ENCODE measurements around the gene NOP53.
"Not testable (repeated sequence)": the region's sequence is repeated elsewhere in the genome, so short reads cannot be mapped to it uniquely, and the experiment has no call there.

NOP53 gene

DNA sequence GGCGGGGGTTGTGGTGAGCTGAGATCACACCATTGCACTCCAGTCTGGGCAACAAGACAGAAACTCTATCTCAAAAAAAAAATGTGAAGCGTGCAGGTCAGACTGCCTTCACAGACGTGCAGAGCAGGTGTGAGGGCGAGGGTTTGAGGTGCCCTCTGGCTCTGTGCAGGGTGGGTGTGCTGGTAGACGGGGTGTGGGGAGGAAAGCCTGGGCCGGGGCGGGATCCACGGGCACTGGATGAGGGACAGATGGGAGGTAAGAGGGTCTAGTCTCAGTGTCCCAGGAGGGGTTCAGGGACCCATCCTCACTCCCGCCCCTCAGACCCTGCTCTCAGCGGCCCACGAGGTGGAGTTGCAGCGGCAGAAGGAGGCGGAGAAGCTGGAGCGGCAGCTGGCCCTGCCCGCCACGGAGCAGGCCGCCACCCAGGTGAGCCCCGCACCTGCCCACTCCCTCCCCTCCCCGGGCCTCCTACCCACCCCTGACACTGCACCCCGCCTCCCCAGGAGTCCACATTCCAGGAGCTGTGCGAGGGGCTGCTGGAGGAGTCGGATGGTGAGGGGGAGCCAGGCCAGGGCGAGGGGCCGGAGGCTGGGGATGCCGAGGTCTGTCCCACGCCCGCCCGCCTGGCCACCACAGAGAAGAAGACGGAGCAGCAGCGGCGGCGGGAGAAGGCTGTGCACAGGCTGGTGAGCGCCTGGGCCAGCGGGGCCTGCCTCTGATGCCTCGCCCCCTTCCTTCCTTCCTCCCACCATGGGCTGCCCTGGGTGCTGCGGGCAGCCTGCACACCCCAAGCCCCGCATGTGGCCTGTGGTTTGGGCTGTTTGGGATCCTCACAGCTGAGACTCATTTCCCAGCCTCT, 9.1 kb downstream of the NOP53 start:
- DNase-seq (ENCODE audit: low spot score): no peak

DNA sequence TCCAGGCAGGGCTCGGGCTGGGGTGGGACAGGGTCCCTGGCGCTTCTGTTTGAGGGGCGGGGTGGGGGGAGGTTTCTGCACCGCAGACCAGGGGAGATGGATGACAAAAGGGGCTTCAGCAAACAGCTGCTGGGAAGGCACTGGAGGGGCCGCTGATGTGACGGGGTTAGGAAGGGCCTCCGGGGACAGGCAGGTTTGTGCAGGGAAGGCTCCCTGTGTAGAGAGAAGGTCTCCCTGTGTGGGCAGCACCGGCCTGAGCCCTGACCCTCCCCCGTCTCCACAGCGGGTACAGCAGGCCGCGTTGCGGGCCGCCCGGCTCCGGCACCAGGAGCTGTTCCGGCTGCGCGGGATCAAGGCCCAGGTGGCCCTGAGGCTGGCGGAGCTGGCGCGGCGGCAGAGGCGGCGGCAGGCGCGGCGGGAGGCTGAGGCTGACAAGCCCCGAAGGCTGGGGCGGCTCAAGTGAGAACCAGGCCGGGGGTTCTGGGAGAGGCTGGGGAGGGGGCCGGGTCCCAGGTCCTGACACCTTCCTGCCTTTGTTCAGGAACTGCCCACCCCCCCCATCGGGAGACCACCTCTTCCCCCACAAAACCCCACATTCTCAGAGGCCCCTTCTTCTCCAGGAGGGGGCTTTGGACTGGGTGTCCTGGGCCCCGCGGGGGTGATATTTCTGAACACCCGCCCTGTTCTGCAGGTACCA, 9.9 kb downstream of the NOP53 start:
- DNase-seq (ENCODE audit: low spot score): no peak

DNA sequence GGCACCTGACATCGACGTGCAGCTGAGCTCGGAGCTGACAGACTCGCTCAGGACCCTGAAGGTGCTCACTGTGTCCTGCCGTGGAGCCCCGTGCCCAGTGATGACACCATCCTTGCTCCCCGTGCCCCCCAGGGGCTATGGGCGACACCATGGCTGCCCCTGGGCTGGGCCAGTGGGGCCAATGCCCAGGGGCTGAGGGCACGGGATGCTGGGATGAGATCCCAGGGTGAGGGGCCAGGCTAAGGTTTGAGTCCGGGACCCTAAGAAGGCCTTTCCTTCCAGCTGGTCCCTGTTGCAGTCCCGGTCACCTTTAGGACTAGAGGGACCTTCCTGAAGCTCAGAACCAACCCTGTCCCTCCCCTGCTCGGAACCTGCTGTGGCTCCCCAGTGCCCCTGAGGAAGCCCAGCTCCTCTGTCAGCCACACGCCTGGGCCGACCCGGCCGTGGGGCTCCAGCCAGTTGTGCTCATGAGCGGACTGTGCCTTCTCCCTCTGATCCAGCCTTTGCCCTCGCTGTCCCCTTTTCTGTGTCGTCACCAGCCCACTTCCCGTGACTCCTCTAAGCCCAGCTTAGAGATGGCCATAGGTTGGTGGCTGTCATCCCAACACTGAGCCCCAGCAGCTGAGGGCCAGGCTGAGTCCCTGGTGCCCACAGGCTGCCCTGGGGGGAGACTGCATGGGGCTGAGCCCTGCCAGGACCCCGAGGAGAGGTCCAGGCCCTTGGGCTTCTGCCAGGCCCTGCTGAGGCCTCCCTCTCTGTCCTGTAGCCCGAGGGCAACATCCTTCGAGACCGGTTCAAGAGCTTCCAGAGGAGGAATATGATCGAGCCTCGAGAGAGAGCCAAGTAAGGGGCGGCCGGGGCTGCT, 10.6 kb downstream of the NOP53 start:
- no peak for DNase-seq (ENCODE audit: low spot score)

DNA sequence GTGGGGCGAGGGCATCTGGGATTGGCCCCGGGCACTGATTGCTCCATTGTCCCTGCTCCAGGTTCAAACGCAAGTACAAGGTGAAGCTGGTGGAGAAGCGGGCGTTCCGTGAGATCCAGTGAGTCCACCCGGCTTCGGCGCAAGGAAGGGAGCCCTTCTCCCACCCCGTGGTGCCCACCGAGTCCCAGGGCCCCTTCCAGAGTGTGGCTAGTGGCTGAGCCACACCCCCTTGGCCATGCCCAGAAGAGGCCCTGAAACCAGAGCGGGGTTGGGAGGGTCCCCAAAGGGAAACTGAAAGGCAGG, 11.2 kb downstream of the NOP53 start:
- DNase-seq (ENCODE audit: low spot score): no peak

DNA sequence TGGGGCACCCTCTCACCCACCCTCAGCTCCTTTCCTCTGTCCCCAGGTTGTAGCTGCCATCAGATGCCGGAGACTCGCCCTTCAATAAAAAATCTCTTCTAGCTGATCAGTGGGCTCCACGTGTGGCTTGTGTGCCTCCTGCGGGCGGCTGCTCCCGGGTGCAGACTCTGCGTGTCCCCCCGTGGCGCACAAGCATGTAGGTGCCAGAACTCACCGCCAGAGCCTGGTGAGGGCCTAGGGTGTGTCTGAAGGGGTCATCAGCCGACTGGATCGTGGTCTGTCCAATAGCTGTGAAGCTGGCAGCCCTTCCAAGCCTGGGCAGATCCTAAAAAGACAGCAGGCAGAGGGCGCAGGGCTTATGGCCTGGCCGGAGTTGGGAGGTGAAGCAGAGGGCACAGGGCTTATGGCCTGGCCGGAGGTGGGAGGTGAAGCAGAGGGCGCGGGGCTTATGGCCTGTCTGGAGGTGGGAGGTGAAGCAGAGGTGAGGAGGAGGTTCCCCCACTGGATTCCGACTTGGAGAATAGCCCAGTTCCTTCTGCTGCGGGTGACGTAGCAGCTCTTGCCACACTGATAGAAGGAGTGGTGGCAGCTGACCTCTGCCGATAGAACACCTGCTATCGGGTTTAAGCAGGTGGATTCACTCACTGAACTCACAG, 11.7 kb downstream of the NOP53 start:
- DNase-seq (ENCODE audit: low spot score): no peak

DNA sequence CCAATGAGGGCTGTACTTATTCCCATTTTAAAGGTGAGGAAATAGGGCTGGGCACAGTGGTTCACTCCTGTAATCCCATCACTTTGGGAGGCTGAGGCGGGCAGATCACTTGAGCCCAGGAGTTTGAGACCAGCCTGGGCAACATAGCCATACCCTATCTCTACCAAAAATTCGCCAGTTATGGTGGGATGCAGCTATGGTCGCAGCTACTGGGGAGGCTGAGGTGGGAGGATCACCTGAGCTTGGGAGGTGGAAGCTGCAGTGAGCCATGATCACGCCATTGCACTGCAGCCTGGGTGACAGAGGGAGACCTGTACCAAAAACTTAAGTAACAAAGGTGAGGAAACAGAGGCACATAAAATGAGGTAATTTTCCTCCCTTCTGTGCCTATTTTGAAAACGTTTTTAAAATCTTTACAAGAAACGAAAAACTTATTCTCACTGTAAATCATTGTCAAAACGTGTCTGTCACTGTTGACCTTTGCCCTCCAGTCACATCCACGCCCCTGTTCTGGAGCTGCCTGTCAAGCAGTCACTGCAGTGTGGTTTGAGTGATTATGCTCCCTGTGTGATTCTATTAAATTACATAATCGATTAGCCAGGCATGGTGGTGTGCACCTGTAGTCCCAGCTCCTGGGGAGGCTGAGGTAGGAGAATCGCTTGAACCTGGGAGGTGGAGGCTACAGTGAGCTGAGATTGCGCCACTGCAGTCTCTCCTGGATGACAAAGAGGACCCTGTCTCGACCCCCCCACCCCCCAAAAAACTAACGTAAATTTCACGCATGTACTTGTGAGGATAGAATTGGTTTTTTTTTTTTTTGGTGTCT, 12.5 kb downstream of the NOP53 start:
- no peak for DNase-seq (ENCODE audit: low spot score)

DNA sequence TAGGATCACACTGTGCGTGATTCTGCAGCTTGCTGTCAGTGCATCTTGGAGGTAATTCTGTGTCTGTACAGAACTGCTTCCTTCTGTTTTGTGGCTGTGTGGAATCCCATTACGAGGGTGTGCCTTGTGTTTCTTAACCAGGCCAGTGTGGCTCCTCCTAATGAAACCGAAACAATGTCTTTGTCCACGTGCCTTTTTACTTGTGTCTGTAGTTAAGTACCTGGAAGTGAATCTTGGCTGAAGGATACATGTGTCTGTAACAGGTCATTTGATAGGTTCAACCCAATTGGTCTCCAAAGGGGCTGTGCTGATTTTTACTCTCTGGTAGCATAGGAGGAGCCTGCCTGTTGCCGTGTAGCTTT, 13.1 kb downstream of the NOP53 start:
- no peak for DNase-seq (ENCODE audit: low spot score)

DNA sequence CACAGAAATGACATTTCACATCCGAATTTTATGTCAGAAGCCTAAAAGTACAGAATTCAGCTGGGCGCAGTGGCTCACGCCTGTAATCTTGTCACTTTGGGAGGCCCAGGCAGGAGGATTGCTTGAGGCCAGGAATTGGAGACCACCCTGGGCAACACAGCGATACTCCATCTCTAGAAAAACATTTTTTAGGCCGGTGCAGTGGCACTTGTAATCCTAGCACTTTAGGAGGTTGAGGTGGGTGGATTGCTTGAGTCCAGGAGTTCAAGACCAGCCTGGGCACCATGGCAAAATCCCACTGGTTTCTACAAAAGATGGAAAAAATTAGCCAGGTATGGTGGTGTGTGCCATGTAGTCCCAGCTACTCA, 15.3 kb downstream of the NOP53 start:
- DNase-seq (ENCODE audit: low spot score): no peak

DNA sequence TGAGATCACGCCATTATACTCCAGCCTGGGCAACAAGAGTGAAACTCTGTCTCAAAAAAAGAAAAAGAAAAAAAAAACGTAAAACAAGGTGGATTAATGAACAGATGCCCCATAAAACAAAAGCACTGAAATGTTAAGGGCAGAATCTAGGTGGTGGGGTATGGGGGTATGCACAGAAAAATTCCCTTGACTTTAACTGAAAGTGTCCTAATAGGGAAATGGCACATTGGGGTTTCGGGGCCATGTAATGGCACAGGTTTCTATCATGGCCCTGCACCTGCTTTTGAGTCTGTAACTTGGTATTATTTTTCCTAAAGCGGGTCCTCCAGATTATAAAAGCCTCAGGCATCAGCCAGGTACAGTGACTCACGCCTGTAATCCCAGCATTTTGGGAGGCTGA, 16.2 kb downstream of the NOP53 start:
- DNase-seq (ENCODE audit: low spot score): no peak

DNA sequence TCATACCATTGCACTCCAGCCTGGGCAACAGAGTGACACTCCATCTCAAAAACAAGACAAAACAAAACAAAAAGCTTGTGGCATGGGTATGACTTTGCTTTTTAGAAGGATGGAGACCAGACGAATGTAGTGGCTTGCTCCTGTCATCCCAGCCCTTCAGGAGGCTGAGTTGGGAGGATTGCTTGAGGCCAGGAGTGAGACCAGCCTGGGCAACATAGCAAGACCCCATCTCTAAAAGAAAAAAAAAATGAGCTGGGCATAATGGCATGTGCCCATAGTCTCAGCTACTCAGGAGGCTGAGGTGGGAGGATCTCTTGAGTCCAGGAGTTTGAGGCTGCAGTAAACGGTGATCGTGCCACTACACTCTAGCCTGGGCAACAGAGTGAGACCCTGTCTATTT, 16.8 kb downstream of the NOP53 start:
- DNase-seq (ENCODE audit: low spot score): no peak

DNA sequence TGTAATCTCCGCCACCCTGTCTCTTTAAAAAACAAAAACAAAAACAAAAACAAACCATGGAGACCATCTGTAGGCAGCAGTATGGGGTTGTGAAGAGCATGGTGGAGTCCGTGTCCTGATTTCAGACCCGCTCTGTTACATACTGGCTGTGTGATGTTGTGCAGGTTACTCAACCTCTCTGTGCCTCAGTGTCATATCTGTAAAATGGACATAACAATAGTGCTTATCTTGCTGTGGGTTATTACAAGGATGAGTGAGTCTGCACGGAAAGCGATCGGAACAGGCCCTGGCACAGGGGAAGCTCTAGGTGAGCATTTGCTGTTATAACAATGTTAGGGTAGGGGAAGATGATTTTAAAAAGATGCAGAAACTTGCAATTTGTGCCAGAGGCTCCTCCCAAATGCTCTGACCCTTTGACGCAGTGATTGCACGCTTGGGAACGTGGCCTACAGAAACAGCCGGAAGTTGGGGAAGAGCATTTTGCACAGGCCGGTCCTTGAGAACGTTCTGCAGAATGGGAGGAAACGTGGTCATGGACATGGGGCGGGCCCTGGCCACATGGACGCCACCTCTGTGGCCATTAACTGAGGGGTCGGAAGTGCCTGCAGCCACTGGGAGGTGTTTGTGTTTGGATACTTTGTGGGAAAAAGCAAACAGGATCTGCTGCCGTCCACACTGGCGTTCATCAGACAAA, 17.4 kb downstream of the NOP53 start:
- DNase-seq (ENCODE audit: low spot score): no peak

DNA sequence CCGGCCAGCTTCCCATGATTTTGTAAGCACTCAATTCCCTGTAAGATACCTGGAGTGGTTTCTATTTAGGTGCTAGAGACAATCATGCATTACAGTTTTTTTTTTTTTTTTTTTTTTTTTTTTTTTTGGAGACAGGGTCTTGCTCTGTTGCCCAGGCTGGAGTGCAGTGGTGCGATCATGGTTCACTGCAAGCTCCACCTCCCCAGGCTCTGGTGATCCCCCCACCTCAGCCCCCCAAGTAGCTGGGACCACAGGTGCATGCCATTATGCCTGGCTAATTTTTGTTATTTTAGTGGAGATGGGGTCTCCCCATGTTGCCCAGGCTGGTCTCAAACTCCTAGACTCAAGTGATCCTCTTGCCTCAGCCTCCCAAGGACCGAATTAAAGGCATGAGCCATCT, 19.4 kb downstream of the NOP53 start:
- not testable (repeated sequence) for DNase-seq (ENCODE audit: low spot score)

DNA sequence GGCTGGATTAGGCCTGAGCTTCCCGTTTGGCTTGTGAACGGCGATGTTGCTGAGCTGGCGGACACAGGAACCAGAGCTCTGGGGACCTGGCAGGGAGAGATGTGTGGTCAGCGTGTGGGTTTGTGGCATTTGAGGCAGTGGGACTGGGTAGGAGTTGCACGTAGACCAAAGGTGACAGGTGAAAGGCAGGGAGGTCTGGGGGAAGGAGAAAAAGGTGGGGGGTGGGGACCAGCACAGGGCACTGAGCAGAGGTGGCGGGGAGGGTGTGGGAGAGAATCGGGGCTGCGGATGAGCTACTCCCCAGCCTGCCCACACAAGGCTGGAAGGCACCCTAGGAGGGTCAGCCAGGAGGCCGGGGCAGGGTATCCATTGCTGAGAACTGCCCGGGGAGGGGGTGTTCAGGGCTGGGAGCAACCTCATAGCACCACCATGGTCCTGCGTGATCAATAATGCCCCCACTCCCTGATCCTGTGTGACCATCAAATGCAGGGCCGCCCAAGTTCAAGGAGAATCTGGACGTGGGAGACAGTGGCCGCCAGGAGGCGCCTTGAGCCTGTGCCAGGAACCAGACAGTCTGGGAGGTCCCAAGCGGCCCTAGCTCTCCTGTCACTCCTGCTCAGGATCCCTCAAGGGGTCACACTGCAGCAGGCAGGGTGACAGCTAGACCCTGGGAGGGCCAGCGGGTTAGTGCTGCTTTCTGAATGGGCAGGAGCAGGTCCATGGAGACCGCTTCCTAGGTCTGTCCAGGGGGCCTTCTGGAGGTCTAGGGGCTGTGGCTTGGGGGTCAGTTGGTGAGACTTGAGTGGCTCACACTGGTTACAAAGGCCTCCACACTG, 20.4 kb downstream of the NOP53 start:
- DNase-seq (ENCODE audit: low spot score): peak; percentile 31

DNA sequence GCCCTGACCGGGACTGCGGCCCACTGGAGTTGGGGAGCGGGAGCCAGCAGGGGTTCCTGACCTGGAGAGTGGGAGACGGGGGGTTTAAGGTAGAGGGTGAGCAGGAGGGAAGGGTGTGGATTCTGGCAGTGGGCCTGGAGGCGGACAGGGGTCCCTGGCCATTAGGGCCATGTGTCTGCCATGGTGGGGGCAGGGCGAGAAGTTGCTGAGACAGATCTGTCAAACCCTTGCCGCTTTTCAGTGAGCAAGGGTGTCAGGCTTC, 20.9 kb downstream of the NOP53 start:
- DNase-seq (ENCODE audit: low spot score): no peak

DNA sequence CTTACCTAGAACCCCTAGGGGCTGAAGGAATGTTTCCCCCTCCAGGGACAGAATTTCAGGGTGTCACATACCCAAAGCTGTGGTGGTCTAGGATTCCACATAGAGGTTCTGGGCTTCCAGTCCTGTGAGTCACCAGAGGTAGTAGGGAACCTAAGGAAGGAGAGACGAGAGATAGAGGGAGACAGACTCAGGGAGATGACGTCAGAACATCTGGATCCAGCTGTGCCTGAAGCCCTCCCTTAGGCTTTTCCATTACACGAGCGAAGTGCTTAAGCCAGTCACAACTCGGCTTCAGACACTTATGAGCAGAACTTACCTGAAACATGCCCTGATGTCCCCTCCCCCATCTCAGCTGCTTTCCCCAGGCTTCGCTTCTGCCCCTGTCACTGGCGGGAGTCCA, 21.3 kb downstream of the NOP53 start:
- no peak for DNase-seq (ENCODE audit: low spot score)

DNA sequence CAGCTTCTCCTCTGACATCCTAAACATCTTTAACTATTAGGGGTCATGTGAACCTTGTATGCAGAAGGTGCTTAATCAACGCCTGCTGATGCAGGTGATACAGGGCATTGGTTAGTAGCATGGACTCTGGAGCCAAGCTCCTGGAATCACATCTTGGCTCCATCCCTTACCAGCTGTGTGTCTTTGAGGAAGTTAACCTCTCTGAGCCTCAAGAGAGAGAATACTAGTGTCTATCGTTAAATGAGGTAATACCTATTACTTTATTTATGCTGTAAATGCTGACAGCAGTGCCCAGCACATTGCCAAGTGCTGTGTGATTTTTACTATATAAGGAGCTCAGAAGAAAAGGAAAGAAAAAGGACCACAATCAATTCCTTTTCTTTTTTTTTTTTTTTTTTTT, 22.0 kb downstream of the NOP53 start:
- no peak for DNase-seq (ENCODE audit: low spot score)

DNA sequence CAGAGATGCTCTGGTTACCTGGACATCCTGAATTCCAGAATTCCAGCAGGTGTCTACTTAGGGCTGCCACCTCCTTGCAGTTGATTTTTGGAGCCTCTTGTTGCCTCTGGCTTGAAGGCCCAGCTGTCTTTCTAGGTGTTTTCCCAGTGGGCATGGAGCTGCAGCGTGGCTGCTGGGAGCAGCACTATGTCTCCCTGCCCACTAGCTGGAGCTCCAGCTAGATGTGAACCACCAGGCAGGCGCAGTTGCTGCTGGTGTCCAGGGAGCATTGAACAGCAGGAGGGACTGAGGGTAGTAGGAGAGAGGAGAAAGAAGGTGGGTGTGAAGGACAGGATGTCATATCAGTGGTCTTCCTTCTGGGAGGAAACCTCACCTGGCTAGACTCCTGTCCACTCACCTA, 23.3 kb downstream of the NOP53 start:
- no peak for DNase-seq (ENCODE audit: low spot score)

DNA sequence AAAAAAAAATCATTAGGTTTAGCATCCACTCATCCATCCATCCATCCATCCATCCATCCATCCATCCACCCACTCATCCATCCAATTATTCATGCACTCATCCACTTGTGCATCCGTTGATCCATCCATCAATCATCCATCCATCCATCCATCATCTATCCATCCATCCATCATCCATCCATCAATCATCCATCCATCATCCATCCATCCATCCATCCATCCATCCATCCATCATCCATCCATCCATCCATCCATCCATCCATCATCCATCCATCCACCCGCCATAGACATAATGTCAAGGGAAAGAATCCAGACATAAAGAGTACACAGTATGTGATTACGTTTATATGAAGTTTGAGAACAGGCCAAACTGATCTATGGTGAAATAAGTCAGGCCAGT, 24.2 kb downstream of the NOP53 start:
- no peak for DNase-seq (ENCODE audit: low spot score)

DNA sequence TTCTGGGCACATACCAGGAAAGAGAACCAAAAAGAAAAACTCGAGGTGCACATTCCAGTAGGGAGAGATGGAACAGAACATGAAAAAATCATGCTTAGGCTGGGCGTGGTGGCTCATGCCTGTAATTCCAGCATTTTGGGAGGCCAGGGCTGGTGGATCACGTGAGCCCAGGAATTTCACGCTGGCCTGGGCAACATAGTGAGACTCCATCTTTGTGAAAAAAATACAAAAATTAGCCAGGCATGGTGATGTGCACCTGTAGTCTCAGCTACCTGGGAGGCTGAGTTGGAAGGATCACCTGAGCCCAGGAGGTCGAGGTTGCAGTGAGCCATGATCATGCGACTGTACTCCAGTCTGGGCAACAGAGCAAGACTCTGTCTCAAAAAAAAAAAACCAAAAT, 25.9 kb downstream of the NOP53 start:
- DNase-seq (ENCODE audit: low spot score): not testable (repeated sequence)

DNA sequence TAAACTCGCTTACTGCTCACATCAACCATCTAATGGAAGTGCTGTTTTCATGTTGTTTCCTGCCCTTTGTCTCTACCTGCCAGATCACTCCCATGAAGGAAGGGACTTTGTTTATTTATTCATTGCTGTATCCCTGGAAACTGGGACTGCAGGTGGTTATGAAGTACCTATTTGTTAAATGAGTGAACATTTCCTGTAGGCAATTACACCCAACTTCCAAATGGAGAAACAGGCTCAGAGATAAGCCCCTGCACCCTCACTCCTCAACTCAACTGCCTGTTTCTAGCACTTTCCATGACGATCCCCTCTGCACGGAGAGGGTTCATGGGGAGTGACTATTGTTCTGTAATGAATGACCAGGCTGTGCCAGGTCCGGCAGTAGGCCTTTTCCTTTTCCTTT, 31.2 kb downstream of the NOP53 start:
- no peak for DNase-seq (ENCODE audit: low spot score)

Measured in CD4-positive, alpha-beta T cell treated with Interleukin-15 for 4 hours (primary cell).